H1 (cell line): ENCODE data around the gene EPB41L4A. TPM values are rescaled to one million over a fixed set of nuclear protein-coding genes. Genes with fewer than 3 reads are reported as not detected.

Source experiments
- CTCF ChIA-PET: fragments of 300-600 bp; sonication (Branson Sonifier 250); formaldehyde crosslinking; loops from one replicate; lab custom pipeline; 2021; ENCODE audit not compliant: partially characterized antibody; lab: Charles Lee
- POLR2A ChIA-PET: fragments of 300-600 bp; sonication (Branson Sonifier 250); formaldehyde crosslinking; loops from one replicate; lab custom pipeline; 2021; ENCODE audit warnings: inconsistent platforms; ENCODE audit not compliant: partially characterized antibody; lab: Charles Lee
- DNase-seq, 2 experiments: peaks; one replicate each; pipeline versions ENCODE4 v3.0.0 to v3.0.0-alpha.2; 2010 to 2022; ENCODE audit warnings: low spot score in 2 of 2, low read depth in 1 of 2, mixed read lengths in 1 of 2
- FAIRE-seq: peaks from 2 replicates; lab custom pipeline; 2011; peaks lifted over from hg19 to GRCh38; lab: Jason Lieb, UNC
- H2AFZ ChIP-seq: 2 replicates; pipeline ENCODE4 v1.8.1; 2012; ENCODE audit warnings: low read length, inconsistent platforms
- H2AK5ac ChIP-seq: 2 replicates; pipeline ENCODE4 v1.6.1; 2013; ENCODE audit warnings: low read depth, low read length
- H2BK120ac ChIP-seq: replicated peaks from 2 replicates; pipeline ENCODE3; 2013; ENCODE audit warnings: low read depth, low read length, inconsistent platforms
- H2BK12ac ChIP-seq: 2 replicates; pipeline ENCODE4 v1.6.1; 2013; ENCODE audit warnings: low read depth, low read length
- H2BK15ac ChIP-seq: 2 replicates; pipeline ENCODE4 v1.6.1; 2013; ENCODE audit warnings: low read length
- H2BK20ac ChIP-seq: 2 replicates; pipeline ENCODE4 v1.6.1; 2013; ENCODE audit warnings: low read length
- H2BK5ac ChIP-seq: 2 replicates; pipeline ENCODE4 v1.6.1; 2013; ENCODE audit warnings: low read depth, low read length
- H3K14ac ChIP-seq: 2 replicates; pipeline ENCODE4 v1.6.1; 2013; ENCODE audit warnings: inconsistent platforms; ENCODE audit not compliant: insufficient read length
- H3K18ac ChIP-seq: 2 replicates; pipeline ENCODE4 v1.6.1; 2013; ENCODE audit warnings: low read length; ENCODE audit errors: extremely low read depth
- H3K23ac ChIP-seq: 2 replicates; pipeline ENCODE4 v1.6.1; 2013; ENCODE audit warnings: inconsistent platforms; ENCODE audit not compliant: insufficient read length
- H3K23me2 ChIP-seq: 2 replicates; pipeline ENCODE4 v1.6.1; 2013; ENCODE audit warnings: low read depth, low read length
- H3K27ac ChIP-seq: 2 replicates; pipeline ENCODE4 v1.6.1; 2011; ENCODE audit warnings: low read depth, low read length, inconsistent platforms
- H3K27me3 ChIP-seq, 4 experiments: replicated peaks in 1 of 4; 1 replicate in 1 of 4; 2 replicates in 3 of 4; pipeline versions ENCODE4 v1.6.1 to v1.8.1; 2011 to 2013; ENCODE audit warnings: low read length in 3 of 4, mild to moderate bottlenecking in 3 of 4, inconsistent platforms in 2 of 4, mixed read lengths in 2 of 4, moderate library complexity in 1 of 4; ENCODE audit not compliant: control insufficient read depth in 3 of 4, insufficient read depth in 3 of 4; ENCODE audit errors: extremely low read depth in 1 of 4
- H3K36me3 ChIP-seq, 4 experiments: 2 replicates each; pipeline versions ENCODE4 v1.6.1 to v1.8.1; 2011 to 2013; ENCODE audit warnings: mild to moderate bottlenecking in 4 of 4, low read length in 3 of 4, moderate library complexity in 2 of 4, control low read depth in 1 of 4, inconsistent platforms in 1 of 4; ENCODE audit not compliant: insufficient read depth in 4 of 4, control insufficient read depth in 2 of 4
- H3K4ac ChIP-seq: replicated peaks from 2 replicates; pipeline ENCODE3; 2013; ENCODE audit warnings: low read length, low read depth, mixed read lengths, inconsistent platforms; ENCODE audit not compliant: insufficient read length
- H3K4me1 ChIP-seq, 4 experiments: replicated peaks in 1 of 4; 1 replicate in 1 of 4; 2 replicates in 3 of 4; pipeline versions ENCODE4 v1.6.1 to v1.8.1; 2011 to 2013; ENCODE audit warnings: low read length in 3 of 4, inconsistent platforms in 2 of 4, mixed read lengths in 1 of 4; ENCODE audit not compliant: insufficient read depth in 4 of 4, control insufficient read depth in 3 of 4
- H3K4me2 ChIP-seq, 2 experiments: 2 replicates each; pipeline versions ENCODE4 v1.6.1 to v1.8.1; 2011 to 2013; ENCODE audit warnings: low read depth in 2 of 2, low read length in 2 of 2, control low read depth in 1 of 2, inconsistent platforms in 1 of 2, mild to moderate bottlenecking in 1 of 2; ENCODE audit not compliant: insufficient read depth in 1 of 2
- H3K4me3 ChIP-seq, 4 experiments: fragments of 200-600, 300-600 bp in 1 of 4; sonication (generic), shearing (Covaris generic), sonication (Bioruptor Twin) in 1 of 4; 2 replicates each; pipeline versions ENCODE4 v1.5.1 to v1.8.1; 2011 to 2016; ENCODE audit warnings: low read length in 4 of 4, low read depth in 3 of 4, control low read depth in 2 of 4, inconsistent platforms in 2 of 4, mild to moderate bottlenecking in 2 of 4, mixed read lengths in 1 of 4, moderate library complexity in 1 of 4; ENCODE audit not compliant: insufficient read depth in 2 of 4; ENCODE audit errors: extremely low read depth in 1 of 4
- H3K56ac ChIP-seq: replicated peaks from 2 replicates; pipeline ENCODE3; 2013; ENCODE audit warnings: low read depth, mild to moderate bottlenecking, mixed read lengths, low read length, inconsistent platforms; ENCODE audit not compliant: insufficient read length
- H3K79me1 ChIP-seq: 2 replicates; pipeline ENCODE4 v1.6.1; 2013; ENCODE audit warnings: low read depth, low read length, control low read depth
- H3K79me2 ChIP-seq, 2 experiments: 2 replicates each; pipeline versions ENCODE4 v1.6.1 to v1.8.1; 2012 to 2013; ENCODE audit warnings: low read length in 2 of 2, mild to moderate bottlenecking in 2 of 2, inconsistent platforms in 1 of 2; ENCODE audit not compliant: insufficient read depth in 2 of 2, control insufficient read depth in 1 of 2
- H3K9ac ChIP-seq, 4 experiments: replicated peaks in 1 of 4; 1 replicate in 1 of 4; 2 replicates in 3 of 4; pipeline versions ENCODE4 v1.6.1 to v1.8.1; 2011 to 2013; ENCODE audit warnings: low read depth in 3 of 4, low read length in 3 of 4, control low read depth in 2 of 4, mild to moderate bottlenecking in 2 of 4, moderate library complexity in 2 of 4, inconsistent platforms in 1 of 4; ENCODE audit errors: extremely low read depth in 1 of 4
- H3K9me3 ChIP-seq, 2 experiments: 2 replicates each; pipeline versions ENCODE4 v1.6.1 to v1.8.1; 2012 to 2013; ENCODE audit warnings: mild to moderate bottlenecking in 2 of 2, moderate library complexity in 2 of 2, control low read depth in 1 of 2, inconsistent platforms in 1 of 2, low read depth in 1 of 2, low read length in 1 of 2, mixed read lengths in 1 of 2; ENCODE audit not compliant: insufficient read depth in 2 of 2
- H4K20me1 ChIP-seq, 2 experiments: replicated peaks in 1 of 2; 2 replicates each; pipeline versions ENCODE3 to v1.8.1; 2011 to 2013; ENCODE audit warnings: inconsistent platforms in 2 of 2, low read length in 2 of 2, mild to moderate bottlenecking in 1 of 2; ENCODE audit not compliant: insufficient read depth in 2 of 2, control insufficient read depth in 1 of 2
- H4K5ac ChIP-seq: 2 replicates; pipeline ENCODE4 v1.6.1; 2013; ENCODE audit warnings: low read length, low read depth, mixed read lengths, inconsistent platforms; ENCODE audit not compliant: insufficient read length
- H4K8ac ChIP-seq: 2 replicates; pipeline ENCODE4 v1.8.0; 2013; ENCODE audit warnings: mild to moderate bottlenecking, moderate library complexity, low read length, inconsistent platforms; ENCODE audit not compliant: insufficient read depth; ENCODE audit errors: extremely low read depth
- H4K91ac ChIP-seq: replicated peaks from 2 replicates; pipeline ENCODE3; 2013; ENCODE audit warnings: low read length, mixed read lengths, inconsistent platforms; ENCODE audit not compliant: insufficient read length
- ATF2 ChIP-seq: IDR thresholded peaks from 2 replicates; pipeline ENCODE4 v1.6.1; 2012; ENCODE audit warnings: low read length, inconsistent platforms
- CHD1 ChIP-seq: IDR thresholded peaks from 2 replicates; pipeline ENCODE4 v1.6.1; 2012; ENCODE audit warnings: low read depth, low read length, improper control_type of control experiment
- CTBP2 ChIP-seq: IDR thresholded peaks from 2 replicates; pipeline ENCODE4 v1.7.0; 2011; ENCODE audit warnings: borderline replicate concordance, mild to moderate bottlenecking, moderate library complexity, mixed read lengths, low read length; ENCODE audit not compliant: insufficient read depth, insufficient read length
- GABPA ChIP-seq: IDR thresholded peaks from 2 replicates; pipeline ENCODE4 v1.6.1; 2011; ENCODE audit warnings: mild to moderate bottlenecking, low read length, moderate library complexity, borderline replicate concordance; ENCODE audit not compliant: insufficient read depth
- HDAC2 ChIP-seq, 2 experiments: fragments of 300-600 bp in 1 of 2; sonication (generic) in 1 of 2; IDR thresholded peaks; 2 replicates each; pipeline ENCODE4 v1.6.1; 2011 to 2012; ENCODE audit warnings: low read depth in 2 of 2, low read length in 2 of 2, mild to moderate bottlenecking in 2 of 2, moderate library complexity in 2 of 2, borderline replicate concordance in 1 of 2, inconsistent platforms in 1 of 2
- MAX ChIP-seq: IDR thresholded peaks from 2 replicates; pipeline ENCODE4 v1.6.1; 2012; ENCODE audit warnings: inconsistent platforms
- NRF1 ChIP-seq: IDR thresholded peaks from 2 replicates; pipeline ENCODE4 v1.6.1; 2011; ENCODE audit warnings: mild to moderate bottlenecking, low read depth, low read length, improper control_type of control experiment
- POLR2A ChIP-seq, 2 experiments: IDR thresholded peaks; 1 replicate in 1 of 2; 2 replicates in 1 of 2; pipeline ENCODE4 v1.6.1; 2011; ENCODE audit warnings: low read depth in 2 of 2, low read length in 2 of 2, mild to moderate bottlenecking in 2 of 2; ENCODE audit errors: control extremely low read depth in 1 of 2
- POU5F1 ChIP-seq: IDR thresholded peaks from 2 replicates; pipeline ENCODE4 v1.6.1; 2011; ENCODE audit warnings: low read depth, mild to moderate bottlenecking, low read length, moderate library complexity
- RBBP5 ChIP-seq: IDR thresholded peaks from 2 replicates; pipeline ENCODE4 v1.7.1; 2012; ENCODE audit warnings: low read depth, mild to moderate bottlenecking, inconsistent platforms, low read length, moderate library complexity, borderline replicate concordance
- RFX5 ChIP-seq: IDR thresholded peaks from 2 replicates; pipeline ENCODE4 v1.6.1; 2011; ENCODE audit warnings: low read depth, low read length, improper control_type of control experiment, borderline replicate concordance
- SIRT6 ChIP-seq: IDR thresholded peaks from one replicate; pipeline ENCODE4 v1.7.1; 2012; ENCODE audit warnings: low read length, inconsistent platforms
- SIX5 ChIP-seq: IDR thresholded peaks from 2 replicates; pipeline ENCODE4 v1.6.1; 2011; ENCODE audit warnings: mild to moderate bottlenecking, low read depth, low read length
- WGBS, 2 experiments: shearing (Covaris generic) in 1 of 2; methylation state at CpG; one replicate each; pipeline versions ENCODE4 v1.1.6 to v1.1.7; 2013 to 2015; ENCODE audit warnings: low lambda C conversion rate in 2 of 2, mixed read lengths in 2 of 2, inconsistent platforms in 1 of 2, low coverage in 1 of 2, missing lambda C conversion rate in 1 of 2; ENCODE audit not compliant: insufficient replicate concordance in 2 of 2, insufficient coverage in 1 of 2, insufficient read length in 1 of 2; ENCODE audit errors: extremely low coverage in 1 of 2, missing lambda C conversion rate in 1 of 2; 5-methylcytosine and 5-hydroxymethylcytosine counted together
- polyA plus RNA-seq, 7 experiments: library from polyadenylated mRNA; depleted of rRNA in 3 of 7; stranded (reverse) in 5 of 7; unstranded in 2 of 7; fragments of >200 nt in 5 of 7; fragments of 200-250 nt in 2 of 7; gene quantifications; 1 replicate in 5 of 7; 2 replicates in 1 of 7; 4 replicates in 1 of 7; pipeline versions ENCODE4 v1.2.1 to v1.2.3, GENCODE V29; 2011 to 2013; ENCODE audit warnings: missing spikeins in 2 of 7, mixed read lengths in 2 of 7
- total RNA-seq: library from RNA; stranded (reverse); fragmentation: NEBNext Ultra II Directional; extraction: Animal tissue kit (Norgen Biotek cat#: 25700); gene quantifications from 2 replicates; pipeline ENCODE4 v1.2.1, GENCODE V29; 2021

Gene EPB41L4A
- total and polyA plus RNA-seq, 2 of the 8 experiments (the other 6 are each of a cell fraction or from before 2014, with no cell fraction given) = 1.6 to 4.6 TPM

- CTCF ChIA-PET = no interaction called here
- no peak overlapping the region for H3K9ac ChIP-seq
- TF ChIP-seq POU5F1 = no peak
- no peak for TF ChIP-seq SIRT6
- TF ChIP-seq MAX = no peak
- TF ChIP-seq ATF2 = no peak
- TF ChIP-seq NRF1 = no peak
- TF ChIP-seq CTBP2 = no peak
- TF ChIP-seq RBBP5 = no peak
- no peak for TF ChIP-seq GABPA
- no peak for TF ChIP-seq RFX5
- no peak for TF ChIP-seq POLR2A (IDR thresholded peaks at IDR 0.05; ENCODE audit: control extremely low read depth in 1 of 2, low read depth in 2 of 2, low read length in 2 of 2)
- no peak for TF ChIP-seq SIX5
- TF ChIP-seq HDAC2 (IDR thresholded peaks at IDR 0.05; ENCODE audit: borderline replicate concordance in 1 of 2, low read depth in 2 of 2, low read length in 2 of 2) = no peak
- no peak for TF ChIP-seq CHD1
Measured at GRCh38 chr5:112344540-112344939, 74.5 kb downstream of the EPB41L4A start.

More at GRCh38 chr5:112344540-112344939, 74.5 kb downstream of the EPB41L4A start:
- WGBS, 2 experiments = 97% methylated on average over 3 of the region's 3 CpGs; no CpG with 5 or more reads in 1 of the 2 experiments
- Histone ChIP-seq H3K14ac (no peak overlapping the region), H3K4me2 (no peak overlapping the region), H3K23me2 (no peaks in the 10 kb centered on the region; the same call in 1 of the 2 replicates), H2AK5ac (no peak overlapping the region), H3K9me3 (no peaks in the 10 kb centered on the region), H3K23ac (no peak overlapping the region), H3K79me2 (no peaks in the 10 kb centered on the region), H3K4me1 (peaks cover 4 to 19% (median 8%) of the 10 kb centered on the region in 4 experiments; a peak in 6 of 7 replicates), H3K27me3 (no peaks in the 10 kb centered on the region), H4K5ac (no peak overlapping the region), H4K8ac (no peak overlapping the region), H3K4ac (no peak overlapping the region), H3K18ac (no peak overlapping the region), H4K20me1 (no peaks in the 10 kb centered on the region), H3K36me3 (no peaks in the 10 kb centered on the region), H3K56ac (no peak overlapping the region), H2BK12ac (no peak overlapping the region), H2BK15ac (no peak overlapping the region), H2BK120ac (no peak overlapping the region), H3K79me1 (no peaks in the 10 kb centered on the region), H3K27ac (no peak overlapping the region), H2BK5ac (no peak overlapping the region), H4K91ac (no peak overlapping the region), H2AFZ (no peak overlapping the region), H3K4me3 (no peak overlapping the region), H2BK20ac (no peak overlapping the region)
- no peak for FAIRE-seq
- no peak for DNase-seq
- POLR2A ChIA-PET = no interaction called here
